Gastrocnemius medialis (tissue), 4 donors: ENCODE measurements around the gene AKAP3.

Source experiments
- CTCF ChIP-seq, 5 experiments: fragments of 450-650 bp in 3 of 5; fragments of 200-600 bp in 2 of 5; sonication (generic) in 2 of 5; IDR thresholded peaks in 4 of 5; conservative IDR thresholded peaks in 1 of 5; 1 replicate in 4 of 5; 2 replicates in 1 of 5; pipeline ENCODE4 v1.5.1; 2016 to 2019; ENCODE audit warnings: antibody characterized with exemption in 5 of 5, mild to moderate bottlenecking in 3 of 5, moderate library complexity in 3 of 5
- POLR2A ChIP-seq, 2 donors: fragments of 450-650 bp; IDR thresholded peaks; one replicate each; pipeline ENCODE4 v1.6.1; 2017; ENCODE audit warnings: antibody characterized with exemption in 2 of 2, mild to moderate bottlenecking in 2 of 2, moderate library complexity in 2 of 2

- no peak for TF ChIP-seq CTCF (IDR thresholded peaks at IDR 0.05 in 4 of 5, conservative IDR thresholded peaks at IDR 0.05 in 1 of 5)
- TF ChIP-seq POLR2A (IDR thresholded peaks at IDR 0.05): no peak
These were observed 41.8 kb downstream of the AKAP3 start for GRCh38 chr12:4607056-4607455.
